HepG2 (cell line): ENCODE data around the gene ZNF491. TPM values are rescaled to one million over a fixed set of nuclear protein-coding genes. Genes with fewer than 3 reads are reported as not detected.
A peak's percentile ranks its signal among the peaks of the same experiment; 100 is the strongest.

Experiments
- FOXO1 ChIP-seq: sonication (generic); formaldehyde crosslinking; IDR thresholded peaks from 2 replicates; pipeline ENCODE4 v1.4.0; 2020; ENCODE audit warnings: missing genetic modification reagents
- MBNL3 ChIP-seq: fragments of 250-450 bp; sonication (Bioruptor Pico); conservative IDR thresholded peaks from 2 replicates; pipeline ENCODE4 v1.8.0; 2022; ENCODE audit warnings: mild to moderate bottlenecking, inconsistent platforms
- ONECUT2 ChIP-seq: sonication (generic); formaldehyde crosslinking; IDR thresholded peaks from 2 replicates; pipeline ENCODE4 v1.4.0; 2020; ENCODE audit warnings: missing genetic modification reagents
- POLR2G ChIP-seq: fragments of 200-400 bp; formaldehyde crosslinking; IDR thresholded peaks from 2 replicates; pipeline ENCODE4 v1.6.1; 2018; ENCODE audit warnings: mild to moderate bottlenecking, low read depth, low read length, moderate library complexity
- SMARCC2 ChIP-seq: fragments of 450-650 bp; IDR thresholded peaks from 2 replicates; pipeline ENCODE4 v1.6.1; 2017; ENCODE audit warnings: antibody characterized with exemption, mild to moderate bottlenecking
- XBP1 ChIP-seq: sonication (generic); formaldehyde crosslinking; IDR thresholded peaks from 2 replicates; pipeline ENCODE4 v1.5.0; 2020; ENCODE audit warnings: missing genetic modification reagents
- ZFP82 ChIP-seq: sonication (generic); formaldehyde crosslinking; IDR thresholded peaks from 2 replicates; pipeline ENCODE4 v1.5.1; 2020; ENCODE audit warnings: mild to moderate bottlenecking, missing genetic modification reagents, borderline replicate concordance
- ZNF337 ChIP-seq: sonication (generic); formaldehyde crosslinking; IDR thresholded peaks from 2 replicates; pipeline ENCODE4 v1.5.1; 2020; ENCODE audit warnings: missing genetic modification reagents, low read depth, mild to moderate bottlenecking, borderline replicate concordance
- ZNF556 ChIP-seq: sonication (generic); formaldehyde crosslinking; IDR thresholded peaks from 2 replicates; pipeline ENCODE4 v1.4.0; 2020; ENCODE audit warnings: mild to moderate bottlenecking, missing genetic modification reagents, borderline replicate concordance
- ZNF720 ChIP-seq: sonication (generic); formaldehyde crosslinking; IDR thresholded peaks from 2 replicates; pipeline ENCODE4 v1.4.0; 2020; ENCODE audit warnings: missing genetic modification reagents
- polyA plus RNA-seq, 8 experiments: library from polyadenylated mRNA; depleted of rRNA in 3 of 8; stranded (reverse) in 7 of 8; unstranded in 1 of 8; fragments of >200 nt; fragmentation: Illumina TruSeq in 4 of 8; extraction: Trizol in 4 of 8; gene quantifications; 2 replicates each; pipeline versions ENCODE4 v1.2.1 to v1.2.3, GENCODE V29; 2011 to 2016; ENCODE audit warnings: low read depth in 4 of 8, missing spikeins in 1 of 8, mixed read lengths in 1 of 8; ENCODE audit not compliant: insufficient read depth in 1 of 8
- total RNA-seq, 5 experiments: library from RNA; depleted of rRNA; stranded (reverse); fragments of >200 nt; fragmentation: Illumina TruSeq; extraction: Trizol; gene quantifications; 2 replicates each; pipeline ENCODE4 v1.2.3, GENCODE V29; 2016; ENCODE audit warnings: low read depth in 1 of 5
- TF ChIP-seq, protein P1 (sequence below): sonication (generic); formaldehyde crosslinking; IDR thresholded peaks from 2 replicates; pipeline ENCODE4 v1.5.0; 2020; ENCODE audit warnings: mild to moderate bottlenecking, missing genetic modification reagents, moderate library complexity
- TF ChIP-seq, protein P2 (sequence below): sonication (generic); formaldehyde crosslinking; IDR thresholded peaks from 2 replicates; pipeline ENCODE4 v1.4.0; 2020; ENCODE audit warnings: missing genetic modification reagents
- TF ChIP-seq, protein P3 (sequence below): sonication (generic); formaldehyde crosslinking; IDR thresholded peaks from 2 replicates; pipeline ENCODE4 v1.9.0; 2021; ENCODE audit warnings: missing genetic modification reagents, borderline replicate concordance
- TF ChIP-seq, protein P4 (sequence below): sonication (generic); formaldehyde crosslinking; IDR thresholded peaks from 2 replicates; pipeline ENCODE4 v1.4.0; 2020; ENCODE audit warnings: mild to moderate bottlenecking, missing genetic modification reagents, borderline replicate concordance

Gene ZNF491
- total and polyA plus RNA-seq, 2 of the 13 experiments (the other 11 are each of a cell fraction or from before 2014, with no cell fraction given), result 0.57 to 2.2 TPM

DNA sequence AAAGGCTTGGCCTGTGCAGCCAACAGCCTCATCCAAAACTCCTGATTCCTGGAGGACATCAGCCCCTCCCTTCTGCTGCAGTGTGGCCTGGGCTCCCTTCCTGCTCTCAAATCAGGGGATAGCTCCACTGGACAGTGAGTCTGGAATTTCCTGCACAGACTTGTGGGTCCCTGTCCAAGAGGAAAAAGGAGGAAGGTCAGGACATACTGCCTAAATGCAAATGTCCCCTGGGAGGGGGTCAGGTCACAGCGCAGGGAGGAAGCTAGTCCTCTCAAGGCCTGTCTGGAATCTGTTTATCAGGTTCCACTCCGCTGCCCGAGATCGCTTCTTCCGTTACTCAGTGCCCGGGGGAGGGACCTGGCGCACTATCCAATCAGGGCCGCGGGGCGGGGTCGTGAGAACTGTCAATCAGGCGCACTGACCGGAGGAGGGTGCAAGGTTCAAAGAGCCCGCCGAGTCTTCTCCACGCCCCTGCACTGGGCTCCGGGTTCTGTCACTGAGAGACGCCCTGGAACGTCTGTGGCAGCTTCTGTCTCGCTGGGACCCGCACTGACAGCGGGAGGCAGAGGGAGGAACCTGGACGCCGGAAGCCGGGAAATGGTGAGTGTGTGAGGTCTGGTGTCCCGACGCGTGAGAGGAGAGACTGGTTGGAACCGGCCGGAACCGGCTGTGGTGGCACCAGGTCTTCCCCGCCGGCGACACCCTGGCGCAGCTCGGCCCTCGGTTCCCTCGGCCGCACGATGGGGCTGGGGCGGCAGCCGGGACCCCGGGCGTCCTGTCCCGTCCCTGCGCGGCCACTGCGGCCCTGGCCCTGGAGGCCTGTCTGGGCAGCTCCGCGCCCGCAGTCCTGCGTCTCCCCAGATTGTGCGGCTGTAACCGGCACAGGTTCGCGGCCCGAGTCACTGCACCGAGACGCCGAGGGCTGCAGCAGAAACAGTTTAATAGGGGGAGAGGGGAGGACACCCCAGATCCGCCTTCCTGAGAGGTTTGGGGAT lies 31.4 kb upstream of the ZNF491 start, which contains the start of gene ZNF441 (continued):
- TF ChIP-seq, protein P1, sequence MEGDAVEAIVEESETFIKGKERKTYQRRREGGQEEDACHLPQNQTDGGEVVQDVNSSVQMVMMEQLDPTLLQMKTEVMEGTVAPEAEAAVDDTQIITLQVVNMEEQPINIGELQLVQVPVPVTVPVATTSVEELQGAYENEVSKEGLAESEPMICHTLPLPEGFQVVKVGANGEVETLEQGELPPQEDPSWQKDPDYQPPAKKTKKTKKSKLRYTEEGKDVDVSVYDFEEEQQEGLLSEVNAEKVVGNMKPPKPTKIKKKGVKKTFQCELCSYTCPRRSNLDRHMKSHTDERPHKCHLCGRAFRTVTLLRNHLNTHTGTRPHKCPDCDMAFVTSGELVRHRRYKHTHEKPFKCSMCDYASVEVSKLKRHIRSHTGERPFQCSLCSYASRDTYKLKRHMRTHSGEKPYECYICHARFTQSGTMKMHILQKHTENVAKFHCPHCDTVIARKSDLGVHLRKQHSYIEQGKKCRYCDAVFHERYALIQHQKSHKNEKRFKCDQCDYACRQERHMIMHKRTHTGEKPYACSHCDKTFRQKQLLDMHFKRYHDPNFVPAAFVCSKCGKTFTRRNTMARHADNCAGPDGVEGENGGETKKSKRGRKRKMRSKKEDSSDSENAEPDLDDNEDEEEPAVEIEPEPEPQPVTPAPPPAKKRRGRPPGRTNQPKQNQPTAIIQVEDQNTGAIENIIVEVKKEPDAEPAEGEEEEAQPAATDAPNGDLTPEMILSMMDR (CRISPR knock-in tag), result no peak
- TF ChIP-seq ZNF556 (CRISPR knock-in tag) (peak; percentile 63; the same call in 1 of the 2 replicates), MBNL3 (CRISPR knock-in tag) (no peak), XBP1 (CRISPR knock-in tag) (no peak), ZNF720 (no peak), ZFP82 (CRISPR knock-in tag) (no peak; the same call in 1 of the 2 replicates), POLR2G (peak; percentile 86), ZNF337 (CRISPR knock-in tag) (no peak), FOXO1 (no peak; the same call in 1 of the 2 replicates), ONECUT2 (CRISPR knock-in tag) (no peak), SMARCC2 (no peak)
- TF ChIP-seq, protein P2, sequence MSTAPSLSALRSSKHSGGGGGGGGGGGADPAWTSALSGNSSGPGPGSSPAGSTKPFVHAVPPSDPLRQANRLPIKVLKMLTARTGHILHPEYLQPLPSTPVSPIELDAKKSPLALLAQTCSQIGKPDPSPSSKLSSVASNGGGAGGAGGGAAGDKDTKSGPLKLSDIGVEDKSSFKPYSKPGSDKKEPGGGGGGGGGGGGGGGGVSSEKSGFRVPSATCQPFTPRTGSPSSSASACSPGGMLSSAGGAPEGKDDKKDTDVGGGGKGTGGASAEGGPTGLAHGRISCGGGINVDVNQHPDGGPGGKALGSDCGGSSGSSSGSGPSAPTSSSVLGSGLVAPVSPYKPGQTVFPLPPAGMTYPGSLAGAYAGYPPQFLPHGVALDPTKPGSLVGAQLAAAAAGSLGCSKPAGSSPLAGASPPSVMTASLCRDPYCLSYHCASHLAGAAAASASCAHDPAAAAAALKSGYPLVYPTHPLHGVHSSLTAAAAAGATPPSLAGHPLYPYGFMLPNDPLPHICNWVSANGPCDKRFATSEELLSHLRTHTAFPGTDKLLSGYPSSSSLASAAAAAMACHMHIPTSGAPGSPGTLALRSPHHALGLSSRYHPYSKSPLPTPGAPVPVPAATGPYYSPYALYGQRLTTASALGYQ (CRISPR knock-in tag), result no peak
- TF ChIP-seq, protein P3, sequence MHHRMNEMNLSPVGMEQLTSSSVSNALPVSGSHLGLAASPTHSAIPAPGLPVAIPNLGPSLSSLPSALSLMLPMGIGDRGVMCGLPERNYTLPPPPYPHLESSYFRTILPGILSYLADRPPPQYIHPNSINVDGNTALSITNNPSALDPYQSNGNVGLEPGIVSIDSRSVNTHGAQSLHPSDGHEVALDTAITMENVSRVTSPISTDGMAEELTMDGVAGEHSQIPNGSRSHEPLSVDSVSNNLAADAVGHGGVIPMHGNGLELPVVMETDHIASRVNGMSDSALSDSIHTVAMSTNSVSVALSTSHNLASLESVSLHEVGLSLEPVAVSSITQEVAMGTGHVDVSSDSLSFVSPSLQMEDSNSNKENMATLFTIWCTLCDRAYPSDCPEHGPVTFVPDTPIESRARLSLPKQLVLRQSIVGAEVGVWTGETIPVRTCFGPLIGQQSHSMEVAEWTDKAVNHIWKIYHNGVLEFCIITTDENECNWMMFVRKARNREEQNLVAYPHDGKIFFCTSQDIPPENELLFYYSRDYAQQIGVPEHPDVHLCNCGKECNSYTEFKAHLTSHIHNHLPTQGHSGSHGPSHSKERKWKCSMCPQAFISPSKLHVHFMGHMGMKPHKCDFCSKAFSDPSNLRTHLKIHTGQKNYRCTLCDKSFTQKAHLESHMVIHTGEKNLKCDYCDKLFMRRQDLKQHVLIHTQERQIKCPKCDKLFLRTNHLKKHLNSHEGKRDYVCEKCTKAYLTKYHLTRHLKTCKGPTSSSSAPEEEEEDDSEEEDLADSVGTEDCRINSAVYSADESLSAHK (CRISPR knock-in tag), result no peak
- TF ChIP-seq, protein P4, sequence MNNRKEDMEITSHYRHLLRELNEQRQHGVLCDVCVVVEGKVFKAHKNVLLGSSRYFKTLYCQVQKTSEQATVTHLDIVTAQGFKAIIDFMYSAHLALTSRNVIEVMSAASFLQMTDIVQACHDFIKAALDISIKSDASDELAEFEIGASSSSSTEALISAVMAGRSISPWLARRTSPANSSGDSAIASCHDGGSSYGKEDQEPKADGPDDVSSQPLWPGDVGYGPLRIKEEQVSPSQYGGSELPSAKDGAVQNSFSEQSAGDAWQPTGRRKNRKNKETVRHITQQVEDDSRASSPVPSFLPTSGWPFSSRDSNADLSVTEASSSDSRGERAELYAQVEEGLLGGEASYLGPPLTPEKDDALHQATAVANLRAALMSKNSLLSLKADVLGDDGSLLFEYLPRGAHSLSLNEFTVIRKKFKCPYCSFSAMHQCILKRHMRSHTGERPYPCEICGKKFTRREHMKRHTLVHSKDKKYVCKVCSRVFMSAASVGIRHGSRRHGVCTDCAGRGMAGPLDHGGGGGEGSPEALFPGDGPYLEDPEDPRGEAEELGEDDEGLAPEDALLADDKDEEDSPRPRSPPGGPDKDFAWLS (CRISPR knock-in tag), result 0 out of 2 replicates have a peak, but pooled peaks have one; percentile 10
